Adrenal gland (tissue), 12 donors: ENCODE measurements around the gene ALG3. TPM values are rescaled to one million over a fixed set of nuclear protein-coding genes. Genes with fewer than 3 reads are reported as not detected.

Source experiments
- DNase-seq, 7 donors: peaks; one replicate each; pipeline ENCODE4 v3.0.0-alpha.2; 2019 to 2020
- H3K27ac ChIP-seq, 5 donors: fragments of 200-600 bp; sonication (generic) in 4 of 5; 1 replicate in 3 of 5; 2 replicates in 2 of 5; pipeline versions ENCODE4 v1.5.1 to v1.8.0; 2016 to 2020; ENCODE audit warnings: mild to moderate bottlenecking in 1 of 5
- H3K27me3 ChIP-seq: fragments of 200-600 bp; 2 replicates; pipeline ENCODE4 v1.8.0; 2021
- H3K36me3 ChIP-seq, 2 donors: fragments of 200-600 bp; replicated peaks in 1 of 2; 1 replicate in 1 of 2; 2 replicates in 1 of 2; pipeline versions ENCODE4 v1.5.1 to v1.8.0; 2018 to 2022
- H3K4me1 ChIP-seq, 2 donors: fragments of 200-600 bp; replicated peaks in 1 of 2; 1 replicate in 1 of 2; 2 replicates in 1 of 2; pipeline versions ENCODE4 v1.5.1 to v1.8.0; 2018 to 2021
- H3K4me3 ChIP-seq, 4 donors: fragments of 200-600 bp; sonication (generic) in 3 of 4; one replicate each; pipeline ENCODE4 v1.5.1; 2016 to 2018
- H3K9me3 ChIP-seq, 3 donors: fragments of 200-600 bp; sonication (generic) in 1 of 3; replicated peaks in 1 of 3; 1 replicate in 2 of 3; 2 replicates in 1 of 3; pipeline versions ENCODE4 v1.5.1 to v1.8.0; 2016 to 2021
- CTCF ChIP-seq, 6 experiments: fragments of 450-650 bp in 4 of 6; fragments of 200-600 bp in 2 of 6; sonication (generic) in 1 of 6; IDR thresholded peaks; 1 replicate in 5 of 6; 2 replicates in 1 of 6; pipeline versions ENCODE4 v1.5.1 to v1.8.0; 2016 to 2021; ENCODE audit warnings: antibody characterized with exemption in 6 of 6, mild to moderate bottlenecking in 2 of 6, moderate library complexity in 1 of 6
- POLR2A ChIP-seq, 2 donors: fragments of 450-650 bp; IDR thresholded peaks; one replicate each; pipeline ENCODE4 v1.6.1; 2017; ENCODE audit warnings: antibody characterized with exemption in 2 of 2, mild to moderate bottlenecking in 2 of 2, moderate library complexity in 1 of 2
- WGBS, 4 donors: extraction: QIAGEN DNeasy Blood & Tissue Kit in 2 of 4; methylation state at CpG; one replicate each; pipeline versions ENCODE4 v1.1.5 to v1.1.7; 2013 to 2017; 5-methylcytosine and 5-hydroxymethylcytosine counted together
- intact Hi-C, 2 donors: fragments of 100-400 bp; cut with DNase I; formaldehyde crosslinking; loops; one replicate each; pipeline versions ENCODE4 v1.14.1 to v1.15.0; 2022 to 2023
- polyA plus RNA-seq, 3 donors: library from polyadenylated mRNA; stranded (reverse); fragments of 200-250 nt in 2 of 3; fragments of 350-450 nt in 1 of 3; fragmentation: Illumina TruSeq in 1 of 3; extraction: RNeasy Lipid Tissue Mini Kit (QIAGEN cat#74804) in 1 of 3; gene quantifications; one replicate each; pipeline ENCODE4 v1.2.3, GENCODE V29; 2013 to 2014
- total RNA-seq, 9 donors: library from RNA; depleted of rRNA in 4 of 9; stranded (reverse); fragments of >200 nt in 4 of 9; fragments of 120-200 nt in 1 of 9; fragmentation: NEBNext Ultra II Directional in 1 of 9; extraction: Animal tissue kit (Norgen Biotek cat#: 25700) in 1 of 9; gene quantifications; one replicate each; pipeline versions ENCODE4 v1.1.0 to v1.2.4, GENCODE V29; 2013 to 2023
- donor health status: healthy with polysubstance abuse.
- donor health status: Bipolar disorder and iron deficiency.
- donor health status: DM: yes; HTN: yes; CAD: no.
- donor health status: DM: no; HTN: no; CAD: no.
- donor health status: DM: no; HTN: no; CAD: no.
- donor health status: DM: yes; HTN: yes; CAD: no.

Gene ALG3
- total and polyA plus RNA-seq, 12 donors = 27.7 to 107 (median 56.5) TPM

GRCh38 chr3:184228376-184229137 is 20.2 kb downstream of the ALG3 start:
- H3K4me1 ChIP-seq = peaks cover 15 to 38% of the 10 kb centered on the region in 2 donors
- TF ChIP-seq CTCF (IDR thresholded peaks at IDR 0.05) (no peak), POLR2A (IDR thresholded peaks at IDR 0.05) (no peak)
- H3K4me3 ChIP-seq = peak overlapping the region in 1 of 4 donors; percentile 80
- no peaks in the 10 kb centered on the region for H3K9me3 ChIP-seq
- 42 to 54% (median 52%) methylated on average over 6 to 12 of the region's 12 CpGs for WGBS, 4 donors
- no peak for DNase-seq
- H3K36me3 ChIP-seq = no peaks in the 10 kb centered on the region
- peak overlapping the region in 1 of 5 donors; percentile 30 for H3K27ac ChIP-seq
- peaks cover 11% of the 10 kb centered on the region for H3K27me3 ChIP-seq
- intact Hi-C loops = no loop called here

DNA sequence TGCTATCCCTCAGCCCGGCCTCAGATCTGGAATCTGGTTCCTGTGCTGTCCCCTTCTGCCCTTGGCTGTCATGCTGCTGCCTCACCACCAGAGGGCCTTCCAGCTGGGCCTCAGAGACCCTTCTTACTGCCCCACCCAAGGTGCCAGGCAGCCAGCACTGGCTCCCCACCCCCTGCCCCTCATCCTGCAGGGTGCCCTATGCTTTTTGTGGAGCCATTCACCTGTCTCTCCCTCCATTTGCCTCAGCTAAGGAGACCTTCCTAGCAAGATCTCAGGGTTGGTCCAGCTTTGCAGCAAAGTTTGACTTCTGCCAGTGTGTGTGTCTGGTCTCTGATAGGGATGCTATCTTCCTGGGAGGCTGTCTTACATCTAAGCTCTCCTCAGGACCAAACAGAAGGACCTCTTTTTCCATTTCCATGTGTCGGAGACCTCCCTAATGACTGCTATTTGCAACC is 21.3 kb downstream of the ALG3 start:
- intact Hi-C loops = no loop called here
- no peak overlapping the region for H3K27ac ChIP-seq
- no peaks in the 10 kb centered on the region for H3K36me3 ChIP-seq
- 38 to 93% (median 66%) methylated on average over 1 to 2 of the region's 2 CpGs for WGBS, 4 donors
- no peak for TF ChIP-seq POLR2A (IDR thresholded peaks at IDR 0.05)
- peak; percentile 59 to 78 (median 66) for TF ChIP-seq CTCF (IDR thresholded peaks at IDR 0.05)
- peaks cover 15 to 30% of the 10 kb centered on the region in 2 donors for H3K4me1 ChIP-seq
- peaks cover 11% of the 10 kb centered on the region for H3K27me3 ChIP-seq
- no peak overlapping the region for H3K4me3 ChIP-seq
- H3K9me3 ChIP-seq = no peaks in the 10 kb centered on the region
- peak in 2 of 7 donors; percentile 40 to 49 for DNase-seq

GRCh38 chr3:184223946-184224345 is 24.8 kb downstream of the ALG3 start:
- Histone ChIP-seq H3K9me3 (no peaks in the 10 kb centered on the region), H3K4me1 (no peaks in the 10 kb centered on the region), H3K27ac (no peak overlapping the region), H3K36me3 (no peaks in the 10 kb centered on the region), H3K27me3 (no peaks in the 10 kb centered on the region), H3K4me3 (no peak overlapping the region)
- TF ChIP-seq POLR2A (IDR thresholded peaks at IDR 0.05) = no peak
- no peak for TF ChIP-seq CTCF (IDR thresholded peaks at IDR 0.05)
- WGBS, 4 donors = 85 to 89% (median 85%) methylated on average over 3 of the region's 3 CpGs
- DNase-seq = no peak
- intact Hi-C loops = no loop called here

DNA sequence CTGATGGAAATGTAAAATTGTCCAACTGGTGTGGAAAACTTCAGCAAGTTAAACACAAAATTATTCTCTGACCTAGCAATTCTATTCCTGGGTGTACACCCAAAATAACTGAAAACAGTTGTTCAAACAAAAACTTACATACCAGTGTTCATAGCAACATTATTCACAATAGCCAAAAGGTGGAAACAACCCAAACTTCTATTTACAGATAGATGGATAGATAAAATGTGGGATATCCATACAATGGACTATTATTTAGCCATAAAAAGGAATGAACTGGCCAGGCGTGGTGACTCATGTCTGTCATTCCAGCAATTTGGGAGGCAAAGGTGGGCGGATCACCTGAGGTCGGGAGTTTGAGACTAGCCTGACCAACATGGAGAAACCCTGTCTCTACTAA is 26.2 kb downstream of the ALG3 start:
- Histone ChIP-seq H3K4me3 (no peak overlapping the region), H3K36me3 (no peaks in the 10 kb centered on the region), H3K27ac (no peak overlapping the region), H3K9me3 (no peaks in the 10 kb centered on the region), H3K4me1 (no peaks in the 10 kb centered on the region), H3K27me3 (no peaks in the 10 kb centered on the region)
- no peak for TF ChIP-seq POLR2A (IDR thresholded peaks at IDR 0.05)
- no peak for TF ChIP-seq CTCF (IDR thresholded peaks at IDR 0.05)
- no peak for DNase-seq
- intact Hi-C loops = no loop called here
- WGBS, 4 donors = 86 to 93% (median 89%) methylated on average over 3 of the region's 3 CpGs
